Chondrocyte (in vitro differentiated cells): Measurements from ENCODE around the gene OSBPL2. TPM values are rescaled to one million over a fixed set of nuclear protein-coding genes. Genes with fewer than 3 reads are reported as not detected.

Source experiments
- DNase-seq: peaks from one replicate; pipeline ENCODE4 v3.0.0; 2021; ENCODE audit warnings: mixed read lengths, low spot score
- H3K27ac Mint-ChIP-seq: one replicate; pipeline ENCODE4 v1.8.0; 2021; ENCODE audit warnings: mild to moderate bottlenecking, moderate library complexity, mixed read lengths; ENCODE audit not compliant: unreplicated experiment
- H3K27me3 Mint-ChIP-seq: 2 replicates; pipeline ENCODE4 v1.8.0; 2021; ENCODE audit warnings: low read depth, mixed read lengths
- H3K36me3 Mint-ChIP-seq: 2 replicates; pipeline ENCODE4 v1.8.0; 2021; ENCODE audit warnings: low read depth, mixed read lengths
- H3K4me1 Mint-ChIP-seq: 2 replicates; pipeline ENCODE4 v1.8.0; 2021; ENCODE audit warnings: low read depth, mild to moderate bottlenecking, mixed read lengths
- H3K4me3 Mint-ChIP-seq: one replicate; pipeline ENCODE4 v1.8.0; 2021; ENCODE audit warnings: mild to moderate bottlenecking, moderate library complexity, mixed read lengths; ENCODE audit not compliant: unreplicated experiment
- H3K9me3 Mint-ChIP-seq: 2 replicates; pipeline ENCODE4 v1.8.0; 2021; ENCODE audit warnings: low read depth, mixed read lengths
- CTCF ChIP-seq: fragments of 200-600 bp; sonication (generic); IDR thresholded peaks from 2 replicates; pipeline ENCODE4 v1.5.0; 2021; ENCODE audit warnings: antibody characterized with exemption, mild to moderate bottlenecking, moderate library complexity
- total RNA-seq: library from RNA; stranded (reverse); gene quantifications from 3 replicates; pipeline ENCODE4 v1.2.1, GENCODE V29; 2021

OSBPL2 gene
- total RNA-seq, 1 donor from 2014 or later: 48.3 TPM

GRCh38 chr20:62255976-62256375 lies 17.7 kb downstream of the OSBPL2 start:
- peaks cover 18% of the 10 kb centered on the region for H3K4me1 Mint-ChIP-seq
- no peak for DNase-seq
- no peaks in the 10 kb centered on the region for H3K9me3 Mint-ChIP-seq
- no peak overlapping the region for H3K4me3 Mint-ChIP-seq
- no peaks in the 10 kb centered on the region for H3K27me3 Mint-ChIP-seq
- no peak for TF ChIP-seq CTCF
- H3K27ac Mint-ChIP-seq: no peak overlapping the region
- H3K36me3 Mint-ChIP-seq: peaks cover 7% of the 10 kb centered on the region

DNA sequence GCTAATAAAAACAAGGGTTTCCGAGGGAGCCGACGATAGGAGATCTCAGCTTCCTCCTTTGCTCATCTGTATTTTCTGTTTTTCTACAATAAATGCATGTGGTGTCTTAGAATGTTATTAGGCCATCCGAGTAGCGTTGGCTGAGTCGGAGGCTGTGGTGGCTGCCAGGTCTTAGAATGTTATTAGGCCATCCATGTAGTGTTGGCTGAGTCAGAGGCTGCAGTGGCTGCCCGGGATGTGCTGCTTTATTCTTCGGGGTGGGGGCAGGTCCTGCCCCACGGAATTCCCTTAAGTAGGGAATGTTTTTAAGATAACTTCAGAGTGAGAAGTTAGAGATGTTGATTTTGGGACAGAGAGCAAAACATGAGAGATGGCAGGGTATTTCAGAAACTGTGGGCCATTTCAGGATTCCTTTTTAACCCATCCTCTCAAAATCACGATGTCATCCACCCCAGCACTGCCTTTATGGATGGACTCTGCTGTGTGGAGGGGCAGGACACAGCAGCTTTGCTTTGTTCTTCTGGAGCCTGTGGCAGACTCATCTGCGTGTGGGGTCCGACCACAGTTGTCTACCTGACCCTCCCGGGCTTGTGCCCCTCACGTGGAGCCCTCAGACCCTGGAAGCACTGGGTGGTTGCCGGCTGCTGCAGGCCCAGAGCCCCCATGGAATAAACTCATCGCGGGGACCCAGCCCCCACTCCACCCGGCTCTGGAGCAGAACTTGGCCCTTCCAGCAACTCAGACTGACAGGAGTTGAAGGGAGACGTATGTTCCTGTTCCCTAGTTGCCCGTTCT lies 20.4 kb downstream of the OSBPL2 start:
- H3K36me3 Mint-ChIP-seq: peaks cover 13% of the 10 kb centered on the region
- no peak for TF ChIP-seq CTCF
- H3K27ac Mint-ChIP-seq: peak overlapping the region; percentile 89
- no peaks in the 10 kb centered on the region for H3K9me3 Mint-ChIP-seq
- peak overlapping the region; percentile 23 for H3K4me3 Mint-ChIP-seq
- DNase-seq: no peak
- no peaks in the 10 kb centered on the region for H3K27me3 Mint-ChIP-seq
- peaks cover 13% of the 10 kb centered on the region for H3K4me1 Mint-ChIP-seq

- Mint-ChIP-seq H3K36me3 (peaks cover 13% of the 10 kb centered on the region), H3K4me1 (peaks cover 13% of the 10 kb centered on the region), H3K4me3 (no peak overlapping the region), H3K27ac (peak overlapping the region; percentile 49), H3K9me3 (no peaks in the 10 kb centered on the region), H3K27me3 (no peaks in the 10 kb centered on the region)
- TF ChIP-seq CTCF: no peak
- no peak for DNase-seq
These were observed 20.9 kb downstream of the OSBPL2 start for GRCh38 chr20:62259294-62259565.

GRCh38 chr20:62262064-62262463 lies 23.7 kb downstream of the OSBPL2 start:
- Mint-ChIP-seq H3K9me3 (no peaks in the 10 kb centered on the region), H3K36me3 (peaks cover 22% of the 10 kb centered on the region), H3K27me3 (no peaks in the 10 kb centered on the region), H3K27ac (no peak overlapping the region), H3K4me1 (peaks cover 13% of the 10 kb centered on the region), H3K4me3 (no peak overlapping the region)
- no peak for TF ChIP-seq CTCF
- DNase-seq: no peak

- H3K4me1 Mint-ChIP-seq: peaks cover 8% of the 10 kb centered on the region
- TF ChIP-seq CTCF: no peak
These were observed 25.1 kb downstream of the OSBPL2 start for GRCh38 chr20:62263396-62263795.

More at GRCh38 chr20:62263396-62263795, 25.1 kb downstream of the OSBPL2 start:
- Mint-ChIP-seq H3K9me3 (no peaks in the 10 kb centered on the region), H3K27me3 (no peaks in the 10 kb centered on the region), H3K27ac (no peak overlapping the region), H3K36me3 (peaks cover 21% of the 10 kb centered on the region), H3K4me3 (no peak overlapping the region)
- no peak for DNase-seq
